ENCODE measurements around the gene TBC1D5. TPM values are rescaled to one million over a fixed set of nuclear protein-coding genes. Genes with fewer than 3 reads are reported as not detected.
"Not testable (repeated sequence)": the region's sequence is repeated elsewhere in the genome, so short reads cannot be mapped to it uniquely, and the experiment has no call there.

The TBC1D5 gene
- total RNA-seq, 1 donor from 2014 or later, result 52.4 TPM

GRCh38 chr3:17154221-17154620 is 588.2 kb downstream of the TBC1D5 start:
- no peak for DNase-seq (ENCODE audit: extremely low read depth, low read depth, low spot score)

DNA sequence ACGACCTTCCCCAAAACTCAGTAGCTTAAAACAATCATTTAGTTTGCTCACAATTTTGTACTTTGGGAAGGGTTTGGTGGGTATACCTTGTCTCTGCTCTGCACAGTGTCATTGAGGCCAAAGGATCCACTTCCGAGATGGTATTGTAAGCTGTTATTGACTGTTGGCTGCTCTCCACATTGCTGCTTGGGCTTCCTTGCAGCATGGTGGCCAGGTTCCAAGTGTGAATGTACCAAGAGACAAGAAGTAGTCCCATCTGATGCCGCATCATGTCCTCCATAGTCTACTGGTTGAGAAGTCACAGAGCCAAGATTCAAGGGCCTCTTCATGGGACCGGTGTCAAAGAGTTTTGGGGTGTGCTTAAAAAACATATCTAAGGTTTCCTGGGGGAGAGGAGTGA is 589.2 kb downstream of the TBC1D5 start:
- no peak for DNase-seq (ENCODE audit: extremely low read depth, low read depth, low spot score)

DNA sequence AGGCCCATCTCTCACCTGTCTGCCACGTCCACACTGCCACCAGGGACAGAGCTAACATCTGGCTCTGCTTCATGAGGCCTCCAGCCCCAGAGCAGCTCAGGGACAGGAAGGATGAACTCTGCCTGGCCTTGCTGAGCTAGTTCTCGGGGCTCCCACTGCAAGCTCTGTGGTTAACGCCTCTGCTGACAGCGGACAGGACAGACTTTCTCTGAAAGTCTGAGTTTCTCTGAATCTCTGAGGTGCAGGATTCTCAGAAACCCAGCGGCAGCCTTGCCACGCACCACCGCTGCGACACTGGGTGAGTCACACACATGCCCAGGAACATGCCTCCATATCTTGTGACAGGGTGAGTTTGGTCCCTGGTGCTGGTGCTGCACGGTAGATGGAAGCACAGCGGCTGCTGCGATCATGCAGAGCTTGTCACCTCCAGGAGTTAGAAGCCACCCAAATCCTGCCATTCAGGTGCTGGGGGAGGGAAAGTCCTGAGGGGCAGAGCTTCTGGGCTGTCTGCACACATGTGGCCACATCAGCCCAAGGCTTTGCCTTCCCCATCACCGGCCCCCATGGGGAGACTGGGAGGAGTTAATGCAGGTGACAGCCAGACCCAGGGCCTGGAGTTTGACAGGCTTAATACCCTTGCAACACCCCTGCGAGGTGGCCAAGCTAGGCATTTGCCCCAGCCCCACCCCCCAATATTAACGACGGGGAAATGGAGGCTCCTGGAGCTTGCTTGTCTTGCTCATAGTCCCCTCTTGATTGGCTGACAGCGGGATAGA is 590.6 kb downstream of the TBC1D5 start:
- DNase-seq (ENCODE audit: extremely low read depth, low read depth, low spot score), result no peak

DNA sequence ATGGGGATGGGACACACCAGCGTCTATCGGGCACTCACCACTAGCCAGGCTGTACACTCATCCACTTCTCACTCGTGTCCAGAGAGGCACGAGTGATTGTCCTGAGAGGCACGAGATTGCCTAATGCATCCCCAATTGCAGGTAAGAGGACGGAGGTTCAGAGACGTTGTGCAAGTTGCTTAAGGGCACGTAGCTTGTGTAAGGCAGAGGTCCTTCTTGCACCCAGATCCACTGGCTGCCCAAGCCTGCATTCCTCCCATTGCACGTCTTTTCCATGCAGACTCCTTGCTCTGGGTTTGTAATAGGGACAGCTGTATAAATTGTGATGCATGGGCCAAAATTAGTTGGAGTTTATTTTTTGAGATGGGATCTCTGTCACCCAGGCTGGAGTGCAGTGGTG is 593.4 kb downstream of the TBC1D5 start:
- no peak for DNase-seq (ENCODE audit: extremely low read depth, low read depth, low spot score)

DNA sequence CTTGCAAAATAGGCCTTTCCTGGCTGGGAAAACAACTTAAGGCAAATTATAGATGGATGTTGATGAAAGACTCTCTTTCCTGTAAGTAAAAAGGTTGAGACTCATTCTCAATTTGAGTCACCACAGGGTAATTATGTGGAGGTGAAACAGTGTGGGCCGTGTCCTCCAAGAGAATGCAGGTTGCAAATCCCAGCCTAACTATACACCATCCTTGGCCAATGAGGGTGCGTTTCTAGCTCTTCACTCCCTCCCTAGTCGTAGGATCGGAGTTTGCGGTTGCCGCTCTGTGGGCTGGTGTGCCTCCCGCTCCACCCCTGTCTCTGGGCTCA is 597.8 kb downstream of the TBC1D5 start:
- no peak for DNase-seq (ENCODE audit: extremely low read depth, low read depth, low spot score)

GRCh38 chr3:17143893-17144664 is 598.4 kb downstream of the TBC1D5 start:
- DNase-seq (ENCODE audit: extremely low read depth, low read depth, low spot score), result no peak

GRCh38 chr3:17142516-17142915 is 599.9 kb downstream of the TBC1D5 start:
- DNase-seq (ENCODE audit: extremely low read depth, low read depth, low spot score), result no peak

DNA sequence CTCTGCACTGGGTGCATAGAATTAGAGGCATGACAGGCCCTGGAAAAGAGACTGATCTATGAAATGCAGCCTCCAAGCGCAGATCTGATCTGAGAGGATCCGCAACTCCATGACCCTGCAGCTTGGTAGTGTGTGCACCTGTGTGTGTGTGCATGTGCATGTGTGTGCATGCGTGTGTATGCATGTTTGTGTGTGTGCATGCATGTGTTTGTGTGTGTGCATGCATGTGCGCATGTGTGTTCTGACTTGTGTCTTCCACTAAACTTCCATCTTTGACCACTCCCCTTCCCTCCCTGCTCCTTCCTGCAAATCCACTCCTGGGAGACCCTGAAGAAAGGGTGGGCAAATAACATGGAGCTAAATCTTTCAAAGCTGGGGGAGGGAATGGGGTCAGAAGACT is 600.7 kb downstream of the TBC1D5 start:
- no peak for DNase-seq (ENCODE audit: extremely low read depth, low read depth, low spot score)

GRCh38 chr3:17140670-17141505 is 601.5 kb downstream of the TBC1D5 start:
- DNase-seq (ENCODE audit: extremely low read depth, low read depth, low spot score), result no peak

DNA sequence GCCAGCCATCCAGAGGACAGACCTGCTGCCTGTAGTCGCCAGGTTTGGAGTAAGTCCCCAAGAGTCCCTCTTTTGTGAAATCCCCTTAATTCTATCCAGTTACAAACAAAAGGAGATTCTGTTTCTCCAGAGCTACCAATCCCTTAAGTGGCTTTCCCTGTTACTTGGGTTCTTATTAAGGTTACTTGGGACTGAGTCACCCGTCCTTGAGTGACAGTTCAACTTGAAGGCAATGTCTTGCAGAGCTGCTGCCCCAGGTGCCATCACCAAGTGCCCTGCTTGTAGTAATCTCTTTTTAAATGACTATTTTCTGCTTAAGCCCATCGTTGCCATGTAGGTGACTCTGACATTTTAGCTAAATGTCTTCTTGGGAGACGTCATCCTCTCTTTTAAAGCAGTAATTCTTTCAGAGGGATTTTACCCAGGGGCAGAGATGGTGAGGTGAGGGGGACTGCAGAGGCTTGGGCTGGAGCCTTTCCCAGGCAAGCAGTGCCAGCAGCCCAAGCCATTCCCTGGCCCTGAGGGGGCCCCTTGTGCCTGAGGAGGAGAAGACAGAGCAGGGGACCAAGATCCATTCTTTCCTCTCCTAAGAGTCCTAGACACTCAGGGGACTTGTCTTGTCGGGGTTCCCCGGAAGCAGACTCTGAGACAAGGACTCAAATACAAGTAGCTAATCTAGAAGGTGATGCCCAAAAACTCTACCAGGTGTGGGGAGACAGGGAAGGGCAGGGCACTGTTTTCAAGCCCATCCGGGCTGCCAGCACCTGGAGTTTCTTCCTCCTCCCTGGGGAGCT is 604.0 kb downstream of the TBC1D5 start:
- DNase-seq (ENCODE audit: extremely low read depth, low read depth, low spot score), result no peak

DNA sequence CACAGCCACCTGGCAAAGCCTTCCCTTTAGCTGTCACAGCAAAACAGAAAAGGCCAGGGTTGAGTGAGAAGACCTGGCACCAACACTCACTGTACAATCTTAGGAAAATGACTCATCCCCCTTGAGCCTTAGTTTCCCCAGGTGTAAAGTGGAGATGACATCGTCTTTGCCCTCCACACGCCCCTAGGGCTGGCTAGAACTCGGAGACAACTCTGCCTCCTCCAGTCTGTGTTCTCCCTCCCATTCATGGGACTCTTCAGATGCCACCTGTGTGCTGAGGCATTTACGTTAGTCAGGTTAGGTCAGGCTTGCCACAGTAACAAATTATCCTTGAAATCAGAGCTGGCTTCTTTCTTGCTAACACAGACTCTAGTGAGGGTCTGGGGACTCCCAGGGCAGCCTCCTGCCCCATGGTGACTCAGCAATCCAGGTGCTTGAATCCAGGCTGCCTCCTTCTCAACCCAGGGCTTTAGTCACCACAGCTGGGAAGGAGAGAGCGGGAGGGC is 605.1 kb downstream of the TBC1D5 start:
- DNase-seq (ENCODE audit: extremely low read depth, low read depth, low spot score), result no peak

GRCh38 chr3:17136136-17136721 is 606.2 kb downstream of the TBC1D5 start:
- no peak for DNase-seq (ENCODE audit: extremely low read depth, low read depth, low spot score)

- no peak for DNase-seq (ENCODE audit: extremely low read depth, low read depth, low spot score)
Observed at GRCh38 chr3:17135696-17136095, 606.7 kb downstream of the TBC1D5 start.

GRCh38 chr3:17133632-17134545 is 608.5 kb downstream of the TBC1D5 start:
- no peak for DNase-seq (ENCODE audit: extremely low read depth, low read depth, low spot score)

DNA sequence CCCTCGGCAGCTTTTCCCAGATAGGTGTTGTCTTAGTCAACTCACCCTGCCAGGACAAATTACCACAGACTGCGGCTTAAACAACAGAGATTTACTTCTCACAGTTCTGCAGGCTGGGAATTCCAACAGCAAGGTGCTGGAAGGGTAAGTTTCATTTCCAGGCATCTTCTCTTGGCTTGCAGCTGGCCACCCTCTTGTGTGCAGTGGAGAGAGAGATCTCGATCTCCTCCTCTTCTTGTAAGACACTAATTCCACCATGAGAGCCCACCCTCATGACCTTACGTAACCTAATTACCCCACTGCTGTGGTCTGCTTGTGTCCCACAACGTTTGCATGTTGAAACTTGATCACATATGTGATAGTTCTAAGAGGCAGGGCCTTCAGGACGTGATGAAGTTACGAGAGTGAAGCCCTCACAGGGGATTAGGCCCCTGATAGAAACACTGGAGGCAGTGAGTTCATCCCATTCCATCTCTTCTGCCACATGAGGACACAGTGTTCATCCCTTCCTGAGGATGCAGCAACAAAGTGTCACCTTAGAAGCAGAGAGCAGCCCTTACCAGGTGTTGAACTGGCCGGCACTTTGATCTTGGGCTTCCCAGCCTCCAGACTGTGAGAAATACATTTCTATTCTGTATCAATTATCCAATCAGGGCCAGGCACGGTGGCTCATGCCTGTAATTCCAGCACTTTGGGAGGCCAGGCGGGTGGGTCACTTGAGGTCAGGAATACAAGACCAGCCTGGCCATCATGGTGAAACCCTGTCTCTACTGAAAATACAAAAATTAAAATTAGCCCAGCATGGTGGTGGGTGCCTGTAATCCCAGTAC is 609.9 kb downstream of the TBC1D5 start:
- DNase-seq (ENCODE audit: extremely low read depth, low read depth, low spot score), result no peak

DNA sequence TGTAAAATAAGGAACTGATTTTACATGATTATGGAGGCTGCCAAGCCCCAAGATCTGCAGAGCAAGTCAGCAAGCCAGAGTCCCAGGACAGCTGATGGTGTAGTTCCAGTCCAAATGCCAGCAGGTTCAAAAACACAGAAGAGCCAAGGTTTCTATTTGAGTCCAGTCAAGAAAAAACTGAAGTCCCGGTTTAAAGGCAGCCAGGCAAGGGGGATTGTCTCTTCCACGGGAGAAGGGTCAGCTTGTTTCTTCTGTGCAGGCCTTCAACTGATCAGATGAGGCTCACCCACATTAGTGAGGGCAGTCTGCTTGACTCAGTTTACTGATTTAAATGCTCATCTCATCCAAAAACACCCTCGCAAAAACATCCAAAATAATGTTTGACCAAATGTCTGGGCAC is 611.5 kb downstream of the TBC1D5 start:
- DNase-seq (ENCODE audit: extremely low read depth, low read depth, low spot score), result no peak

GRCh38 chr3:17129556-17129955 is 612.9 kb downstream of the TBC1D5 start:
- DNase-seq (ENCODE audit: extremely low read depth, low read depth, low spot score), result no peak

GRCh38 chr3:17128671-17129070 is 613.8 kb downstream of the TBC1D5 start:
- DNase-seq (ENCODE audit: extremely low read depth, low read depth, low spot score), result not testable (repeated sequence)

Measured in glomerular endothelial cell (primary cell).